ACC112 (cell line): ENCODE measurements around the gene UBE2Q2.
"Not testable (repeated sequence)": the region's sequence is repeated elsewhere in the genome, so short reads cannot be mapped to it uniquely, and the experiment has no call there.

Experiments
- H2AFZ ChIP-seq: fragments of 200-600 bp; sonication (generic); one replicate; pipeline ENCODE4 v1.6.0; 2017; ENCODE audit warnings: antibody characterized with exemption, low read length; ENCODE audit not compliant: unreplicated experiment
- H3K27ac ChIP-seq: fragments of 200-600 bp; sonication (generic); 2 replicates; pipeline ENCODE4 v1.5.1; 2014; ENCODE audit warnings: low read depth, mild to moderate bottlenecking, antibody characterized with exemption, low read length, moderate library complexity
- H3K27me3 ChIP-seq: fragments of 200-600 bp; sonication (generic); 2 replicates; pipeline ENCODE4 v1.6.1; 2014; ENCODE audit warnings: mild to moderate bottlenecking, antibody characterized with exemption, low read length, moderate library complexity, mixed read lengths; ENCODE audit not compliant: insufficient read depth
- H3K36me3 ChIP-seq: fragments of 200-600 bp; sonication (generic); 2 replicates; pipeline ENCODE4 v1.6.1; 2016; ENCODE audit warnings: mild to moderate bottlenecking, antibody characterized with exemption, low read length, moderate library complexity, mixed read lengths; ENCODE audit not compliant: insufficient read depth
- H3K4me1 ChIP-seq: fragments of 200-600 bp; sonication (generic); one replicate; pipeline ENCODE4 v1.6.1; 2016; ENCODE audit warnings: low read length, mixed read lengths; ENCODE audit not compliant: insufficient read depth, unreplicated experiment, control insufficient read depth
- H3K4me3 ChIP-seq: fragments of 200-600 bp; sonication (generic); 2 replicates; pipeline ENCODE4 v1.5.1; 2014; ENCODE audit warnings: mild to moderate bottlenecking, low read depth, low read length
- H3K79me2 ChIP-seq: fragments of 200-600 bp; sonication (generic); one replicate; pipeline ENCODE4 v1.6.0; 2016; ENCODE audit warnings: low read length; ENCODE audit not compliant: control insufficient read depth, unreplicated experiment, insufficient read depth

The UBE2Q2 gene

GRCh38 chr15:75844629-75845335, 1.5 kb downstream of the UBE2Q2 start:
- Histone ChIP-seq H3K27ac (no peak overlapping the region), H3K27me3 (no peaks in the 10 kb centered on the region), H3K4me3 (peak overlapping the region; percentile 94), H3K79me2 (peaks cover 55% of the 10 kb centered on the region), H3K4me1 (peaks cover 21% of the 10 kb centered on the region), H3K36me3 (no peaks in the 10 kb centered on the region), H2AFZ (peak overlapping the region; percentile 74)

GRCh38 chr15:75849167-75849566, 5.9 kb downstream of the UBE2Q2 start:
- Histone ChIP-seq H3K4me3 (no peak overlapping the region), H2AFZ (no peak overlapping the region), H3K79me2 (peaks cover 96% of the 10 kb centered on the region), H3K36me3 (no peaks in the 10 kb centered on the region; the same call in 1 of the 2 replicates), H3K27me3 (no peaks in the 10 kb centered on the region), H3K4me1 (peaks cover 26% of the 10 kb centered on the region), H3K27ac (no peak overlapping the region)

GRCh38 chr15:75850708-75851107, 7.5 kb downstream of the UBE2Q2 start:
- no peak overlapping the region for H3K4me3 ChIP-seq
- no peak overlapping the region for H3K27ac ChIP-seq
- peaks cover 17% of the 10 kb centered on the region for H3K4me1 ChIP-seq
- peaks cover 5% of the 10 kb centered on the region for H3K36me3 ChIP-seq
- H2AFZ ChIP-seq: no peak overlapping the region
- H3K79me2 ChIP-seq: peaks cover 82% of the 10 kb centered on the region
- no peaks in the 10 kb centered on the region for H3K27me3 ChIP-seq

GRCh38 chr15:75851566-75851965, 8.3 kb downstream of the UBE2Q2 start:
- H3K27ac ChIP-seq, H3K36me3 ChIP-seq, H2AFZ ChIP-seq, H3K4me3 ChIP-seq, H3K27me3 ChIP-seq: not testable (repeated sequence)
- H3K79me2 ChIP-seq: peaks cover 77% of the 10 kb centered on the region
- H3K4me1 ChIP-seq: peaks cover 15% of the 10 kb centered on the region

GRCh38 chr15:75857886-75858285, 14.6 kb downstream of the UBE2Q2 start:
- Histone ChIP-seq H2AFZ (no peak overlapping the region), H3K27me3 (no peaks in the 10 kb centered on the region), H3K4me3 (no peak overlapping the region), H3K79me2 (peaks cover 30% of the 10 kb centered on the region), H3K36me3 (peaks cover 15% of the 10 kb centered on the region), H3K27ac (no peak overlapping the region), H3K4me1 (peaks cover 5% of the 10 kb centered on the region)

- peaks cover 5% of the 10 kb centered on the region for H3K4me1 ChIP-seq
- H3K79me2 ChIP-seq: peaks cover 34% of the 10 kb centered on the region
- peaks cover 7% of the 10 kb centered on the region; the same call in 1 of the 2 replicates for H3K36me3 ChIP-seq
- H3K27me3 ChIP-seq: no peaks in the 10 kb centered on the region
- no peak overlapping the region for H2AFZ ChIP-seq
- H3K27ac ChIP-seq: no peak overlapping the region
- H3K4me3 ChIP-seq: no peak overlapping the region
Measured at GRCh38 chr15:75861750-75862402, 18.6 kb downstream of the UBE2Q2 start.

- Histone ChIP-seq H3K27ac (no peak overlapping the region), H3K4me3 (no peak overlapping the region), H3K27me3 (no peaks in the 10 kb centered on the region), H3K36me3 (peaks cover 7% of the 10 kb centered on the region; the same call in 1 of the 2 replicates), H2AFZ (no peak overlapping the region), H3K79me2 (peaks cover 32% of the 10 kb centered on the region), H3K4me1 (peaks cover 6% of the 10 kb centered on the region)
Measured at GRCh38 chr15:75862796-75863195, 19.5 kb downstream of the UBE2Q2 start.

- H3K27me3 ChIP-seq: no peaks in the 10 kb centered on the region
- no peak overlapping the region for H3K27ac ChIP-seq
- no peak overlapping the region for H3K4me3 ChIP-seq
- peaks cover 26% of the 10 kb centered on the region for H3K79me2 ChIP-seq
- H2AFZ ChIP-seq: no peak overlapping the region
- H3K4me1 ChIP-seq: peaks cover 6% of the 10 kb centered on the region
- peaks cover 8% of the 10 kb centered on the region for H3K36me3 ChIP-seq
Measured at GRCh38 chr15:75864213-75865059, 21.2 kb downstream of the UBE2Q2 start.

GRCh38 chr15:75866045-75866444, 22.8 kb downstream of the UBE2Q2 start:
- not testable (repeated sequence) for H3K4me1 ChIP-seq, H3K27me3 ChIP-seq, H2AFZ ChIP-seq, H3K27ac ChIP-seq, H3K36me3 ChIP-seq, H3K4me3 ChIP-seq
- peaks cover 26% of the 10 kb centered on the region for H3K79me2 ChIP-seq

GRCh38 chr15:75866916-75867315, 23.7 kb downstream of the UBE2Q2 start:
- Histone ChIP-seq H3K4me3 (no peak overlapping the region), H3K27ac (no peak overlapping the region), H3K79me2 (peaks cover 25% of the 10 kb centered on the region), H3K27me3 (no peaks in the 10 kb centered on the region), H3K36me3 (peaks cover 4% of the 10 kb centered on the region), H2AFZ (no peak overlapping the region), H3K4me1 (peaks cover 6% of the 10 kb centered on the region)
